GM18867 (cell line): ENCODE results near the gene FCER2.
"Not testable (repeated sequence)": the region's sequence is repeated elsewhere in the genome, so short reads cannot be mapped to it uniquely, and the experiment has no call there.

Experiments
- ATAC-seq: cut with Tn5 transposase; IDR thresholded peaks from one replicate; pipeline ENCODE4 v1.9.1; 2021; ENCODE audit warnings: mild to moderate bottlenecking, moderate library complexity; ENCODE audit not compliant: unreplicated experiment

Gene FCER2

GRCh38 chr19:7701654-7702457 is at the start of gene FCER2:
Gene FCER2 (minus strand): TSS chr19:7702131. CDS start chr19:7699760, 2,371 bp downstream.
- peak; percentile 57 for ATAC-seq

DNA sequence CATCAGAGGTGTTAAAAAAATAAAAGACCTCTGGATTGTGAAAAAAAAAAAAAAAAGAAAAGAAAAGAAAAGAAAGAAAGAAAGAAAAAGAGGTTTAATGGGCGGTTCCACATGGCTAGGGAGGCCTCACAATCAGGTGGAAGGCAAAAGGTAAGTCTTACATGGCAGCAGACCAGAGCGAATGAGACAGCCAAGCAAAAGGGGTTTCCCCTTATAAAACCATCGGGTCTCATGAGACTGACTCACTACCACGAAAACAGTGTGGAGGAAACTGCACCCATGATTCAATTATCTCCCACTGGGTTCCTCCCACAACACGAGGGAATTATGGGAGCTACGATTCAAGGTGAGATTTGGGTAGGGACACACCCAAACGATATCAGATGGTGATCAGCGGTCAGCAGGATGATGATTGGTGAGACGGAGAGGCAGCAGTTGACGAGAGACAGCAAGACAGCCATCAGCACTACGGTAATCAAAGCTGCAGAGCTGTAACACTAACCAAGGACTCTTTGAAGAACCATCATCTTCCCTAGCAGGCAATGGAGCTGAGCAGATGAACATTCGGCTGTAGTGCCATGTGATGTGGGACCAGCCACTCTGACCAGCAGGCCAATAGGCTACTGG is 49.3 kb upstream of the FCER2 start:
- no peak for ATAC-seq

DNA sequence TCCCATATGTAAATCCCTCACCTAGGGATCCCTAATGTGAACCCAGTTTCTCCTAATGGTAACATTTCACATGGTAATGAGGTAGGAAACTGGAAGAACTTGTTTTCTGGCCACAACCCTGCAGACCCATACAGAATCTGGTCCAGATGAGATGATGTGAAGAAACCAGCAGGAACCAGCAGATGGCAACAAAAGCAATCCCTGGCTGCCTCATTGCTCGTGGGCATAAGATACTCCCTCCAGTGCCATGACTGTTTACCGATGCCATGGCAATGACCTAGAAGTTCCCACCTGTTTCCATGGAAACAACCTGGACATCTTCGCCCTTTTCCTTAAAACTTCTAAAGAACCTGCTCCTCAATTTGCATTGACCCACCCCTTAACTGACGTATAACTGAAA is 46.8 kb upstream of the FCER2 start:
- ATAC-seq = no peak

- ATAC-seq = no peak
These were observed 46.2 kb upstream of the FCER2 start for GRCh38 chr19:7748171-7748570.

GRCh38 chr19:7746903-7747884 is 45.3 kb upstream of the FCER2 start, which contains the start of gene CD209:
Gene CD209 (minus strand): TSS chr19:7747534. CDS start chr19:7747511, 23 bp downstream.
- no peak for ATAC-seq

- not testable (repeated sequence) for ATAC-seq
These were observed 44.4 kb upstream of the FCER2 start for GRCh38 chr19:7746306-7746705.

DNA sequence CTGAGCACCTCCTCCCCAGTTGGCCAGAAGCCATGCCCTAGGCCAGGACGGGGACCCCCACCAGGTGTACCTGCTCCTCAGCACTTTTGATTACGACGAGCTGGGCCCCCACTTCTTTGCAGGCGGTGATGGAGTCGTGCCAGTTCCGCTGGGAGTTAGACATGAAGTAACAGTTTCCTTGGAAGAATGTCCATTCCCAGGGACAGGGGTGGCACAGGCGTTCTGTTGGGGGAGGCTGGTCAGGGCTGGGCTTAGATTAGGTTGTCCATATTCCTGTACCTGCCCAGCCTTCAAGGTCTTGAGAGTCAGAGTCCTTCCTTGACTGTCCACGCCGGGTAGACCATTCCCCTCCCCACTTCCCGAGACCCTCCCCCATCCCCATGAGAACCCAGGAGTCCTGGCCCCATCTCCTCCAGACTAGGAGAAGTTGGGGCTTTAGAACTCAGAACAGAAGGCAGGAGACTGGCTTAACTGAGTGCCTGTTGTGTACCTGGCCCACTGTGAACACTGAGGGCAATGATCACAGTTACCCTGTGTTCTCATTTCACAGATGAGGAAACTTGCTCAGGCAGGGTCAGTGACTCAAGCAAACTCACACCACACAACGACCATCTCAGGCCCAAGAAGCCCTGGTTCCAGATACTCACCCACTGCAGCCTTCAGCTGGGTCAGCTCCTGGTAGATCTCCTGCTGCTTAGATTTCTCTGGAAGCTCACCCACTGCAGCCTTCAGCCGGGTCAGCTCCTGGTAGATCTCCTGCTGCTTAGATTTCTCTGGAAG is 43.1 kb upstream of the FCER2 start:
- ATAC-seq = no peak

DNA sequence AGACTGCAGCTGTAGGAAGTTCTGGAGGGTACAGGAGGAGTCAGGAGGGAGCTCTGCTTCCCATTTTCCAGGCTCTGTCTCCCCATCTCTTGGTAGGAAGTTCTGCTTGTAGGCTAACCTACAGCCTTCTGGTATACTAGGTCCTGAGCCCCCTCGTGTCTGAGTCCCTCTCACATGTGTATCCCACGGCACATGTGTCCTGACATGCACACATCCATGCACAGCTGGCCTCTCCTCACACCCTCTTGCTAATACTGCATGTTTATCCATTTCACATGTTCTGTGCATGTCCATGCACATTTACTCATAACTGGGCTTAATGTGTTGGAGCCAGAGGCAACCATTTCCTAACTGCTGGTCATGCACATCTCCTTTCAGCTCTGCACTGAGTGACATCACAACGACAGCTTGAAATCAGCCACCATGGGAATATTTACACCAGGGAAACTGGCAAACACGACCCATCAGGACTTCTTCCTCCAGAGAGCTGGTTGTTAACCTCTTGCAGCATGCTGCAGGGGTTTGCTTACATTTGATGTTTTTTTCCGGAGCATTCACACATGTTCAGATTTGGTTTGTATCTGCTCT is 42.4 kb upstream of the FCER2 start:
- no peak for ATAC-seq

GRCh38 chr19:7743425-7743841 is 41.5 kb upstream of the FCER2 start:
- no peak for ATAC-seq

DNA sequence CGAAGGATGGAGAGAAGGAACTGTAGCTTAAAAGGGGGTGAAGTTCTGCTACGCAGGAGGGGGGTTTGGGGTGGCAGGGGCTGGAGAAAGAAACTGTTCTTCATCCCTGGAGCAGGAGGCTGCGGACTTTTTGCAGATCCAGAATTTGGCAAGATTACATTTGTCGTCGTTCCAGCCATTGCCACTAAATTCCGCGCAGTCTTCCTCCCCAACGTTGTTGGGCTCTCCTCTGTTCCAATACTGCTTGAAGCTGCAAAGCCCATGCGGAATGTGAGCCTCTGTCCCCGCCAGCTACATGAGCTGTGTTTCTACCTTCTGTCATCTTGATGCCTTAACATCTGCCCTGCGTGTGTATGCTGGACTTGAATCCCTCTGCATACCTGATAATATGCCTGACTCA is 41.1 kb upstream of the FCER2 start:
- no peak for ATAC-seq

DNA sequence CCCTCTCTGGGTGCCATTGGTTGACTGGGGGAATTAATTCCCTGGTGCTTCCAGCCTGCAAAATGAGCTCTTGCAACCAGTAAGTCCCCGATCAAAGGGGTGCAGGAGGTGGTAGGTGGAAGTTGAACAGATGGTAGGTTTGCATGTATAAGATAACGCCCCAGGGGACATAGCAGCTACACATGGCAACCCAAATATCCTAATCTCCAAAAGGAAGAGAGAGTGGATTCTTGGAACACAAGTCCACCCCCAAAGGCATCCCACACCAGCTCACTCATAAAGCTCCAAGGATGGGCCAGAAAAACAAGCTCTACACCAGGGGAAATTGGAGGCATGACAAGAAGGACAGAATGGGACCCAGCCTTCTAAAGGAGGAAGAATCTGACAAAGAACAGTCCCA is 40.6 kb upstream of the FCER2 start:
- no peak for ATAC-seq

DNA sequence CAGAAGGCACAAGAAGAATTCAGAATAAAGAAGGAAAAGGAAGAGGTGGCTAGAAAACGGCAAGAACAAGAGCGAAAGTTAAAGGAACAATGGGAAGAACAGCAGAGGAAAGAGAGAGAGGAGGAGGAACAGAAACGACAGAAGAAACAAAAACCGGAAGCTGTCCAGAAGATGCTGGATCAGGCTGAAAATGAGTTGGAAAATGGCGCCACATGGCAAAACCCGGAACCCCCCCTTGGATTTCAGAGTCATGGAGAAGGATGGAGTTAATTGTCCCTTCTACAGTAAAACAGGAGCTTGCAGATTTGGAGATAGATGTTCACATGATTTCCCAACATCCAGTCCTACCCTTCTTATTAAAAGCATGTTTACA is 38.7 kb upstream of the FCER2 start:
- no peak for ATAC-seq

GRCh38 chr19:7739801-7740681 is 38.1 kb upstream of the FCER2 start:
- no peak for ATAC-seq

- no peak for ATAC-seq
These were observed 37.4 kb upstream of the FCER2 start for GRCh38 chr19:7739211-7739755.

GRCh38 chr19:7738023-7738422 is 36.1 kb upstream of the FCER2 start:
- ATAC-seq = no peak

GRCh38 chr19:7737215-7737614 is 35.3 kb upstream of the FCER2 start:
- no peak for ATAC-seq

DNA sequence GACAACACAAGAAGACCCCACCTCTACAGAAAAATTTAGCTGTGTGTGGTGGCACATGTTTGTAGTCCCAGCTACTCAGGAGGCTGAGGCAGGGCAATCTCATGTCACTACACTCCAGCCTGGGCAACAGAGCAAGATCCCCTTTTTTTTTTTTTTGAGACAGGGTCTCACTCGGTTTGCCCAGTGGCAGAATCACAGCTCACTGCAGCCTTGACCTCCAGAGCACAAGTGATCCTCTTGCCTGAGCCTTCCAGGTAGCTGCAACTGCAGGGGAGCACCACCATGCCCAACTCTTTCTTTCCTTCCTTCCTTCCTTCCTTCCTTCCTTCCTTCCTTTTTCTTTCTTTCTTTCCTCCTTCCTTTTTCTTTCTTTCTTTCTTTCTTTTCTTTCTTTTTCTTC is 34.2 kb upstream of the FCER2 start:
- ATAC-seq = no peak

DNA sequence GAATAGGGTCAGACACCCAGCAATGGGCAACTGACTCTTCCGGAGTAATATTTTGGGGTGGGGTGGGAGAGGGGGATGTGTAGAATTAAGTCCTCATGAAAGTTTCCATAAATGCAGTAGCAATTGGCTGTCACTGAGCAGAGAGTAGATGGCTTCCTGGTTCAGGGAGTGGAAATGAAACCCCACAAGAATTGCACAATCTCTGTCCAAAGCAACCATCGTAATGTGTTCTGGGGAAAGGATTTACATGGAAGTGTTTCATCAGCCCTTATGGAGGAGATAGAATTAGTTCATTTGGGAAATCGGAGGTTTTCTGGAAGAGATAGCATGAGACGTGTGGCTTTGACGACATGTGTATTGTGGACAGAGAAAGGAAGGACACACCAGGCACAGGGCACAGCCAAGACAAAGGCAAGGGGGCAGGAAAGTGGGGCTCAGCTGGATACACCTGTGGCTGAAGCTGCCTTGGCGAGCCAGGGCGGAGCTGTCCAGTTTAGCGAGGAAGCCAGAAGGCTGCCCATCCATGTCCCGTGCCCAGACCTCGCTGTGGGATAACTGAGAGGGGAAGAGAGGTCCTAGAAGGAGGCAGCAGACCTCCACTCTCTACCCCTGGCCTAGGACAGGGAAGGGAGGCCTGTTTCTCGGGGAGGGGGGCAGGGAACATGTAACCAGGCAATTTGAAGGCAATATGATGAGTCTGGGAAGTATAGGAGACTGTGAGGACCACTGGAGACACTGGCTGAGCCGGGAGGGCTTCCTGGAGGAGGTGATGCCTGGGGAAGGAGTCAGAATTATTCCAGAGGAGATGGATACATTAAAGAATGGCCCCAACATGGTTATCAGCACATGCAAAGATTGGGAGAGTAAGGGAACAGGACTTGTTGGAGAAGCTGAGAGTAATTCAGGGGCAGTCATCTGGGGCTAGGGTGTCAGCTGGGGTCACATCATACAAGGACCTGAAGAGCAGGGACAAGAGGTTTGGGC is 32.6 kb upstream of the FCER2 start:
- no peak for ATAC-seq
